UCSD-AML1 (cell line): Measurements from ENCODE around the gene ZNF611.
"Not testable (repeated sequence)": the region's sequence is repeated elsewhere in the genome, so short reads cannot be mapped to it uniquely, and the experiment has no call there.

Source experiments
- DNase-seq: peaks from one replicate; lab custom pipeline; 2025; ENCODE audit not compliant: unreplicated experiment; lab: John Stamatoyannopoulos, UW

The ZNF611 gene

GRCh38 chr19:52720541-52720940 lies 14.3 kb downstream of the ZNF611 start:
- DNase-seq = not testable (repeated sequence)

- DNase-seq = no peak
These were observed 18.3 kb downstream of the ZNF611 start for GRCh38 chr19:52716522-52716921.

DNA sequence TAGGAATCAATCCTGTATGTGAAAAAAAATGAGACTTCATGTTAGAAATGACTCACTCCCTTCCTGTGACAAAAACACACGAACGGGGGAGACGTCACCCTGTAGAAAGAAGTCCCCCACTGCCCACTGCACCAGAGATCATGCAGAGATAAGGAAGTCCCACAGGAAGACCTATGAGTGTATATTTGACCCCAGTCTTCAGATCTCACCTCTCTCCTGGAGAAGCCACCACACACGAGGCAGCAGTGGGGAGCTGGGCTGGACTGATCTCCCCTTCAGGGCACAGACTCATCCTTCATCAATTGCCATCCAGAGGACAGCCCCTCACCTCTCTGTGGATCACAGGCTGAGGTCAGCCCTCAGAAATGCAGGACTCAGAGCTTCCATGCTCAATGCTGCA lies 18.9 kb downstream of the ZNF611 start:
- DNase-seq = not testable (repeated sequence)

GRCh38 chr19:52715330-52715729 lies 19.5 kb downstream of the ZNF611 start:
- not testable (repeated sequence) for DNase-seq

GRCh38 chr19:52713051-52713450 lies 21.8 kb downstream of the ZNF611 start:
- not testable (repeated sequence) for DNase-seq

DNA sequence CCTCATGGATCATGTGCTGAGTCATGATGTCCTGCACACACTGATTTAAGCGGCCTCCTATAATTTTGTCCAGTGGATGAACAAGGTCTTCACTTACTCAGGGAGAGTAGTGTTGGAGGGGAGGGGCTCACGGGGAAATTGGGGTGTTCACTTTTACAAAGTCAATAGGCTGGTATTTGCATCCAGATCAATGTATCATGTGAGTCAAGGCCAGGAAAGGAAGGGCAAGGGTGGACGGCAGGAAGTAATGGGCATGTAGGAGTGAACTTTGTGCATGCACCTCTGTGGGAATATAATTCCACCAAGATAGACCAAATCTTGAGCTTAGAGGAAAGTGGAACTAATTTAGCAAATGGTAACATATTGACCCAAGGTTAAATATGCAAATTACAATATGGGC lies 23.2 kb downstream of the ZNF611 start:
- not testable (repeated sequence) for DNase-seq

DNA sequence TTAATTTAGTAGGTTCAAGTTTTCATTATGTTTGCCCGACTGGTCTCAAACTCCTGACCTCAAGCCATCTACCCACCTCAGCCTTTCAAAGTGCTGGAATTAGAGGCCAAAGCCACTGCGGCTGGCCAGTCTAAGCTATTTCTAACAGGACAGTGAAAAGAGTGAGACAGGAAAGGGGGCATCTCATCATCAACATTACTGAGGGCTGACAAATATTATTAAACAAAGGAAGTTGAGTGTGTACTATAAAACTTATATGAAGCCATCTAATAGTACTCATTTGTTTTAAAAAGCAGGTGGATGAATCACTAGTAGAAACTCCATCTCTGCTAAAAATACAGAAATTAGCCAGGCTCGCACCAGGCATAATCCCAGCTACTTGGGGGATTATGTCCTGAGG lies 24.3 kb downstream of the ZNF611 start:
- no peak for DNase-seq

- DNase-seq = not testable (repeated sequence)
These were observed 29.2 kb downstream of the ZNF611 start for GRCh38 chr19:52705615-52706014.

- no peak for DNase-seq
These were observed 30.9 kb downstream of the ZNF611 start for GRCh38 chr19:52703917-52704316.

GRCh38 chr19:52700673-52701072 lies 34.2 kb downstream of the ZNF611 start:
- DNase-seq = no peak

DNA sequence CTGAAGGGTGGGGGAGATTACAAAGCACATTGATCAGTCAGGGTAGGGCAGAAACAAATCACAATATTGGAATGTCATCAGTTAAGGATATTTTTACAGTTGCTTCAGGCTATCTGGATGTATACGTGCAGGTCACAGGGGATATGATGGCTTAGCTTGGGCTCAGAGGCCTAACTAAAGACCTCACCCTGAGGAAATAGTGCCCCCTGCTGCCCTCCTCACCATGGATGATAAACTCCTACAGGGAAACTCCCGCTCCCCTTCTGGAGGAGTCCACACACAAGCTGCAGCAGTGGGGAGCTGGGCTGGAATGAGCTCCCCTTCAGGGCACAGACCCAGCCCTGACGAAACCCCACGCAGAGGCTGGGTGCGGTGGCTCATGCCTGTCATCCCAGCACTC lies 35.3 kb downstream of the ZNF611 start:
- DNase-seq = not testable (repeated sequence)

DNA sequence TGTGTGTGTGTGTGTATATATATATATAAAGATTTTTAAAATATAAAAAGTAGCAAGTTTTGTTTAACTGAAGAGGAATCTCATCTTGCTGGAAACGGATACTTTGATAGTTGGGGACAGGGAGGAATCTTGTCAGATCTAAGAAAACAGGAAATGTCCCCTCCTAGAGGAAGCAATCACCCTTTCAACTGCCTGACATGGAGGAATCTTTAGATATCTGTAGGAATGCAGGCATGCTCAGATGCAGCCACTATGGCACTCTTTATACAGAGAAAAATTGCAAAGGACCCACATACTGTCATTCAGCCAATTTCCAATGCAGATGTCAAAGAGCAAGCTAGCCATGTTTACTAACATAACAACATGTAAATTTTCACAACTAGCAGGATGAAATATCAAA lies 38.8 kb downstream of the ZNF611 start:
- no peak for DNase-seq

DNA sequence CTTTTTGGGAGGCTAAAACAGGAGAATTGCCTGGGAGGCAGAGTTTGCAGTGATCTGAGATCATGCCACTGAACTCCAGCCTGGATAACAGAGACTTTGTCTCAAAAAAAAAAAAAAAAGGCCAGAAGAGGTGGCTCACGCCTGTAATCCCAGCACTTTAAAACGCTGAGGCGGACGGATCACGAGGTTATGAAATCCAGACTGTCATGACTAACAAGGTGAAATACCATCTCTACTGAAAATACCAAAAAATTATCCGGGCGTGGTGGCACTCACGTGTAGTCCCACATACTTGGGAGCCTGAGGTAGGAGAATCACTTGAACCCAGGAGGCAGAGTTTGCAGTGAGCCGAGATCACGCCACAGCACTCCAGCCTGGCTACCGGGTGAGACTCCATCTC lies 39.9 kb downstream of the ZNF611 start:
- no peak for DNase-seq

GRCh38 chr19:52694281-52694680 lies 40.6 kb downstream of the ZNF611 start:
- DNase-seq = not testable (repeated sequence)

GRCh38 chr19:52692431-52693008 lies 42.3 kb downstream of the ZNF611 start:
- no peak for DNase-seq

DNA sequence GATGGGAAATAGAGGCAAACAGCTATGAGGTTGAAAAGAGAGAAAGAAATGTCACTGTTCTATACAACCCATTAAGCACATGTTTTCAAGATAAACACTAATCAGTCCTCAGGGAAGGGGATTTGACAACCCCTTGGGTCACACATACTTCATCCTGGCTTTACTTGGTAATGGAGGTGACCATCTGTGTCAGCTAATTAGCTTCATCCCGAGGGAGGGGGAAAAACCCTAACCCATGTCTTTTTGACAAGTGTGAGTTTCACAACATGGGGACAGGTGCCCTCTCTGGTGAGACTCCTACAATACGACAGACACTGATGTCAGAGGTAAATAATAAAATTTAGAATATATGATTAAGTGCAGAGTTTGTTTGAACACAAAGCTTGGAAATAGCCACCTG lies 43.1 kb downstream of the ZNF611 start:
- no peak for DNase-seq

- no peak for DNase-seq
These were observed 43.6 kb downstream of the ZNF611 start for GRCh38 chr19:52691215-52691610.

GRCh38 chr19:52690369-52691214 lies 44.3 kb downstream of the ZNF611 start:
- peak; percentile 91 for DNase-seq

DNA sequence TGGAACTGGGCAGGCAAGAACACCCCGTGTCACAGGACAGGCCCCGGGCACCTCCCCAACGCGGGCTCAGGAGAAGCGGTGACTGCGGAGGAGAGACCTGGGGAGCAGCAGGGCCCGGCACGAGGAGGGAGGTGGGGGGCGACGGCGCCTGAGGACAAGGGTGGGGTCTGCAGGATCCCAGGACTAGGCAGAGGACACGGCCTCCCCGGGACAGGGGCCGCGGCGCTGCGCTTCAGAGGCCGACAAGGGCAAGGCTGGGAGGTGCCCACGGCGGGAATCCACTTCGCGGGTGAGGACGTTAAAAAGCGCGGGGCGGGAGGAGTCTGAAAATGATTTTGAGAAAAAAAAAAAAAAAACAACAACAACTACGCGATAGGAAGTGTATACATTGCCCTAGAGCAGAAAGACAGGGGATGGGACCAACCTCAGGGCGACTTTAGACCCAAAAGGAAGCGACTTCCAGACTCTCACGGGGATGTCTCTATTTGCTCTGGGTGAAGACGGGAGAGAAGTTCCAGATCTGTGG lies 44.9 kb downstream of the ZNF611 start:
- DNase-seq = peak; percentile 28

DNA sequence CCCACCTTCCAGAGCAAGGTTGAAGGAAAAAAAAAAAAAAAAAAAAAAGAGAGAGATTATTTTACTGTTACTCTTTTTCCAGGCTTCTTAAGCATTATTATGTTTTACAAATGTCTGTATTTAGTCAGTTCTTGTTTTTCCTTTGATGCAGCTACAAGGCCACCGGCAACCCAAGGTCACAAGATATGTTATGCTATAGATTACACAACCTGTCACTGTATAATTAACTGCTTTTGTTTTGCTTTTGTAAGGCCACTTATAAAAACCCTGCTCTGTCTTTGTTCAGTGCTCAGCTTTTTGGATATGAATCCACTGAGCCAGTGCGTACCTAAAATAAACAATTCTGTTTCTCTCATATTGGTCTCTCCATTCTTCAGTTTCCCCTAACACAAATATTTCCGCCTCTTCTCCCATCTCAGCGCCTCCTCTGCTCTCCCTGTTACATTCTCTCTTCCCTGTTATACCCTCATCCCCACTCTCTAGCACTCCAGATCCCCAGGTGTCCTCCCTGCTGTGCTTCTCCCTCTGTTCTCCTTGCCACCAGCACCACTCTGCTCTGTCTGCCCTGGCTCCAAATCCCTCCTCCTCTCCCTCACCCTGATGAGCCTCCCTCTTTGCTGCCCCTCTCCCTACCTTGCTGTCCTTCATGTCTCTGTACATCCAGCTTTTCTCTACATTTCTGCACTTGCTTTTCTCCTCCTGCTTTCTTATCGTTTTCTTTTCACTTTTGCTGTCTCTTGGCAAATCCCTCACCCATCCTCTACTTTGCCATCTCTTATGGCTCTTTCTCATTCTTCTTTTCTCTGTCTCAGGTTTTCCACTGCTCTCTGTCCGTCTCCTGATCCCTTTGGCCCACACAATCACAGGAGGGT lies 45.7 kb downstream of the ZNF611 start:
- DNase-seq = not testable (repeated sequence)

DNA sequence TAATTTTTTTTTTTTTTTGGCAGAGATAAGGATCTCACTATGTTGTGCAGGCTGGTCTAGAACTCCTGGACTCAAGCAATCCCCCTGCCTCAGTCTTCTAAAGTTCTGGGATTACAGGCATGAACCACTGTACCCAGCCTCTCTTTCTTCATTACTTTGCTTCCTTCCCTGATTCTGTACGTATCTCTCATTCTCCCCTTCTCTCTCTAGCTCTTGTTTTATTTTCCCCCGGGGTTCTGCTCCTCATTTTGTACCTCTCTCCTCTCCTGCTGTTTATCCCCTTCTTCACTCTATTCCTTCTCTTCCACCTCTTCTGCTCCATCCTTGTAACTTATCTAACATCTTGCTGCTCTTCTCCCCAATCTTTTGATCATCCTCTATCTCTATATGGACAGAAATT lies 46.5 kb downstream of the ZNF611 start:
- no peak for DNase-seq
